Mesendoderm (in vitro differentiated cells): Measurements from ENCODE around the gene SLPI.

Experiments used
- DNase-seq: peaks from one replicate; pipeline ENCODE4 v3.0.0; 2013
- H2AK5ac ChIP-seq: 2 replicates; pipeline ENCODE4 v1.6.1; 2013; ENCODE audit warnings: low read length, inconsistent platforms
- H2BK120ac ChIP-seq: 2 replicates; pipeline ENCODE4 v1.6.1; 2013; ENCODE audit warnings: low read depth, mild to moderate bottlenecking, low read length, moderate library complexity, mixed read lengths
- H2BK15ac ChIP-seq: replicated peaks from 2 replicates; pipeline ENCODE4 v1.6.1; 2013; ENCODE audit warnings: low read depth, mild to moderate bottlenecking, moderate library complexity
- H2BK5ac ChIP-seq: 2 replicates; pipeline ENCODE4 v1.6.1; 2013; ENCODE audit warnings: low read length, inconsistent platforms
- H3K18ac ChIP-seq: 2 replicates; pipeline ENCODE4 v1.6.1; 2013; ENCODE audit warnings: mild to moderate bottlenecking, low read length, mixed read lengths
- H3K23ac ChIP-seq: one replicate; pipeline ENCODE4 v1.6.1; 2013; ENCODE audit warnings: low read length
- H3K27ac ChIP-seq: 2 replicates; pipeline ENCODE4 v1.5.1; 2013; ENCODE audit warnings: low read depth, mild to moderate bottlenecking, inconsistent platforms, low read length, moderate library complexity
- H3K27me3 ChIP-seq: 2 replicates; pipeline ENCODE4 v1.6.1; 2013; ENCODE audit warnings: low read length, control low read depth, mild to moderate bottlenecking, inconsistent platforms; ENCODE audit not compliant: insufficient read depth, poor library complexity
- H3K36me3 ChIP-seq: 2 replicates; pipeline ENCODE4 v1.6.1; 2013; ENCODE audit warnings: low read length, inconsistent platforms; ENCODE audit not compliant: control insufficient read depth, insufficient read depth
- H3K4ac ChIP-seq: one replicate; pipeline ENCODE4 v1.6.1; 2013; ENCODE audit warnings: low read depth, mild to moderate bottlenecking, low read length, moderate library complexity
- H3K4me1 ChIP-seq: 2 replicates; pipeline ENCODE4 v1.6.1; 2013; ENCODE audit warnings: low read depth, low read length, inconsistent platforms; ENCODE audit not compliant: control insufficient read depth
- H3K4me2 ChIP-seq: 2 replicates; pipeline ENCODE4 v1.6.1; 2013; ENCODE audit warnings: low read length
- H3K4me3 ChIP-seq: 2 replicates; pipeline ENCODE4 v1.5.1; 2013; ENCODE audit warnings: mild to moderate bottlenecking, low read length
- H3K56ac ChIP-seq: one replicate; pipeline ENCODE4 v1.6.1; 2013; ENCODE audit warnings: low read length
- H3K79me1 ChIP-seq: 2 replicates; pipeline ENCODE4 v1.6.1; 2013; ENCODE audit warnings: low read length, inconsistent platforms
- H3K79me2 ChIP-seq: 2 replicates; pipeline ENCODE4 v1.6.1; 2013; ENCODE audit warnings: mild to moderate bottlenecking, low read length; ENCODE audit not compliant: control insufficient read depth, insufficient read depth
- H3K9ac ChIP-seq: 2 replicates; pipeline ENCODE4 v1.6.1; 2013; ENCODE audit warnings: low read length, inconsistent platforms
- H4K5ac ChIP-seq: one replicate; pipeline ENCODE4 v1.6.1; 2013; ENCODE audit warnings: low read length
- H4K8ac ChIP-seq: one replicate; pipeline ENCODE4 v1.6.1; 2013; ENCODE audit warnings: low read depth, mild to moderate bottlenecking, control low read depth, low read length, moderate library complexity
- WGBS: extraction: QIAGEN DNeasy Blood & Tissue Kit; methylation state at CpG from one replicate; pipeline ENCODE4 v1.1.7; 2013; ENCODE audit warnings: low lambda C conversion rate, missing lambda C conversion rate; ENCODE audit not compliant: insufficient coverage; ENCODE audit errors: extremely low coverage; 5-methylcytosine and 5-hydroxymethylcytosine counted together

SLPI gene

GRCh38 chr20:45291526-45291925, 37.2 kb upstream of the SLPI start:
- no peak overlapping the region for H2BK5ac ChIP-seq
- no peak overlapping the region for H3K4me2 ChIP-seq
- no peak overlapping the region for H3K4ac ChIP-seq
- H3K4me3 ChIP-seq, result no peak overlapping the region
- H4K8ac ChIP-seq, result no peak overlapping the region
- no peak overlapping the region for H2BK15ac ChIP-seq
- no peak overlapping the region for H3K18ac ChIP-seq
- H3K36me3 ChIP-seq, result no peaks in the 10 kb centered on the region
- no peak overlapping the region for H3K56ac ChIP-seq
- no peak overlapping the region for H4K5ac ChIP-seq
- no peaks in the 10 kb centered on the region for H3K79me2 ChIP-seq
- H2BK120ac ChIP-seq, result no peak overlapping the region
- no peak for DNase-seq
- H3K27ac ChIP-seq, result no peak overlapping the region
- H3K27me3 ChIP-seq, result no peaks in the 10 kb centered on the region
- H3K79me1 ChIP-seq, result no peaks in the 10 kb centered on the region
- WGBS, result no CpG with 5 or more reads among the region's 9 CpGs
- H3K4me1 ChIP-seq, result no peaks in the 10 kb centered on the region
- H3K9ac ChIP-seq, result no peak overlapping the region
- H2AK5ac ChIP-seq, result no peak overlapping the region
- H3K23ac ChIP-seq, result no peak overlapping the region

DNA sequence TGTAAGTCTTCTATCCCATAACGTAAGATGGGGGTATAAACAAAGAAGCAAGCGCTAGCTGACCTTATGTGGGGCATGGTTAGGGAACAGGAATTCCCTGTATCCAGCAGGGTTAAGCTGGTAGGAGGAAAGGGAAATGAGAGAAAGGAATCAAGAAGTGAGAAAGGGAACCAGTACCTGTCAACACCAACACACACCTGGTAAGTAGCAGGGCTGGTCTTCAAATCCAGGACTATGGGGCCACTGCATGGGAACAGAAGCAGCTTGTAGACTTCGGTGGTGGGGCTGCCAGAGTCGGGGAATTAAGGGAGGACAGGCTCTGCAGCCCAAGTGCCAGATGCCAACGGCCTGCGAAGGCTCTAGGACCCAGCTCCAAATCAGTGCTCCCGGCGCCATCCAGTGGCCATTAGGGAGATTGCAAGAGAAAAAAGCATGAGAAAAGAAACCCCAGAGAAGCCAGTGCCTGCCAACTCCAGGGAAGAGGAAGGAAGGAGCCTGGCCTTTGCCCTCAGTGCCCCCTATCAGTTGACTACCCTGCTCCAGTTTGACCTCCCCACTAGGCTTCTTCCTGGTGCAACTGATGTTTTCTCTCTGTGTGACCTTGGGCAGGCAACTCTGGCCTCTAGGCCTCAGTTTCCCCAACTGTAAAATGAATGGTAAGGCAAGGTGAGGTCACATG, 36.5 kb upstream of the SLPI start:
- no CpG with 5 or more reads among the region's 8 CpGs for WGBS
- Histone ChIP-seq H3K79me2 (no peaks in the 10 kb centered on the region), H3K56ac (peak overlapping the region; percentile 31)

GRCh38 chr20:45289942-45290676, 35.7 kb upstream of the SLPI start:
- Histone ChIP-seq H3K4me2 (no peak overlapping the region), H4K8ac (no peak overlapping the region)
- no CpG with 5 or more reads among the region's 13 CpGs for WGBS

More for the DNA sequence above, 36.5 kb upstream of the SLPI start:
- H3K27me3 ChIP-seq, result no peaks in the 10 kb centered on the region
- H2BK120ac ChIP-seq, result no peak overlapping the region
- no peak overlapping the region for H2BK15ac ChIP-seq
- H3K18ac ChIP-seq, result no peak overlapping the region
- no peak overlapping the region for H2AK5ac ChIP-seq
- H4K8ac ChIP-seq, result no peak overlapping the region
- no peaks in the 10 kb centered on the region for H3K79me1 ChIP-seq
- H4K5ac ChIP-seq, result no peak overlapping the region
- no peak overlapping the region for H3K23ac ChIP-seq
- H3K36me3 ChIP-seq, result no peaks in the 10 kb centered on the region
- H3K4me3 ChIP-seq, result no peak overlapping the region
- DNase-seq, result peak; percentile 89
- H3K27ac ChIP-seq, result no peak overlapping the region
- H3K4ac ChIP-seq, result no peak overlapping the region
- no peak overlapping the region for H2BK5ac ChIP-seq
- H3K4me1 ChIP-seq, result no peaks in the 10 kb centered on the region
- no peak overlapping the region for H3K9ac ChIP-seq
- H3K4me2 ChIP-seq, result no peak overlapping the region

GRCh38 chr20:45288860-45289259, 34.5 kb upstream of the SLPI start:
- Histone ChIP-seq H3K9ac (no peak overlapping the region), H3K56ac (no peak overlapping the region), H4K8ac (no peak overlapping the region), H3K27me3 (no peaks in the 10 kb centered on the region), H3K4ac (no peak overlapping the region), H3K4me1 (no peaks in the 10 kb centered on the region), H2BK15ac (no peak overlapping the region), H3K4me3 (no peak overlapping the region), H2BK120ac (no peak overlapping the region), H3K23ac (no peak overlapping the region), H4K5ac (no peak overlapping the region), H3K79me1 (no peaks in the 10 kb centered on the region), H3K27ac (no peak overlapping the region), H3K36me3 (no peaks in the 10 kb centered on the region), H2AK5ac (no peak overlapping the region), H2BK5ac (no peak overlapping the region), H3K79me2 (no peaks in the 10 kb centered on the region), H3K4me2 (no peak overlapping the region), H3K18ac (no peak overlapping the region)
- no peak for DNase-seq
- no CpG with 5 or more reads among the region's 5 CpGs for WGBS

More at GRCh38 chr20:45289942-45290676, 35.7 kb upstream of the SLPI start:
- Histone ChIP-seq H3K18ac (no peak overlapping the region), H3K79me1 (no peaks in the 10 kb centered on the region), H3K4me3 (no peak overlapping the region), H4K5ac (no peak overlapping the region), H2BK15ac (no peak overlapping the region), H3K4me1 (no peaks in the 10 kb centered on the region), H3K36me3 (no peaks in the 10 kb centered on the region), H3K27ac (no peak overlapping the region), H2BK120ac (no peak overlapping the region), H3K9ac (no peak overlapping the region), H3K27me3 (no peaks in the 10 kb centered on the region), H2BK5ac (no peak overlapping the region), H3K23ac (no peak overlapping the region), H3K56ac (no peak overlapping the region), H3K4ac (no peak overlapping the region), H2AK5ac (no peak overlapping the region), H3K79me2 (no peaks in the 10 kb centered on the region)
- no peak for DNase-seq

DNA sequence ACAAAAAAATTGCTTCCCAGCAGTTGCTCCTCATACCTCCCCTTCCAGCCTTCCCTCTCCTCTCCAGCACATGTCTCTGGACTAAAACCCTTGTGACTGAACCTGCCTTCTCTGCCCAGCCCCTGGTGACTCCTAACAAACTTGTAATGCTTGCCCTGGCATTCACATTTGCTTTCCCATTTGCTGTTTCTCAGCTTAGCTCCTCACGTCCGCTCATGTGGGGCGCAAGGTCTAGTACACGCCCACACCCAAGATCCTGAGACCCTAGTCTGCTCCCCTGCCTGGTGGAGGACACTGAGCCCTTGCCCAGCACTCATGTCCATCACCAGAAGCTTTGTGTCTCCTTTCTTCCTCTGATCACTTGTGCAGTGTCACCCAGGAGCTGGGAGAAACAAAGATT, 34.0 kb upstream of the SLPI start:
- no CpG with 5 or more reads among the region's 4 CpGs for WGBS
- H2AK5ac ChIP-seq, result no peak overlapping the region
- no peak overlapping the region for H2BK5ac ChIP-seq
- no peak overlapping the region for H3K9ac ChIP-seq
- H3K27me3 ChIP-seq, result no peaks in the 10 kb centered on the region
- H3K4me3 ChIP-seq, result no peak overlapping the region
- DNase-seq, result no peak
- H3K23ac ChIP-seq, result no peak overlapping the region
- H2BK15ac ChIP-seq, result no peak overlapping the region
- H3K79me2 ChIP-seq, result no peaks in the 10 kb centered on the region
- H3K4ac ChIP-seq, result no peak overlapping the region
- H3K4me2 ChIP-seq, result no peak overlapping the region
- no peaks in the 10 kb centered on the region for H3K79me1 ChIP-seq
- no peak overlapping the region for H4K8ac ChIP-seq
- H4K5ac ChIP-seq, result no peak overlapping the region
- H2BK120ac ChIP-seq, result no peak overlapping the region
- H3K36me3 ChIP-seq, result no peaks in the 10 kb centered on the region
- H3K27ac ChIP-seq, result no peak overlapping the region
- no peaks in the 10 kb centered on the region for H3K4me1 ChIP-seq
- H3K18ac ChIP-seq, result no peak overlapping the region
- H3K56ac ChIP-seq, result no peak overlapping the region
